HepG2 (cell line): ENCODE results near the gene MRFAP1L1. TPM values are rescaled to one million over a fixed set of nuclear protein-coding genes. Genes with fewer than 3 reads are reported as not detected.
A peak's percentile ranks its signal among the peaks of the same experiment; 100 is the strongest.

ENCODE experiments used
- ARID5B ChIP-seq: IDR thresholded peaks from 2 replicates; pipeline ENCODE4 v1.4.0; 2020; ENCODE audit warnings: mild to moderate bottlenecking, missing genetic modification reagents
- BRCA1 ChIP-seq: sonication (generic); formaldehyde crosslinking; IDR thresholded peaks from 2 replicates; pipeline ENCODE4 v1.4.0; 2020; ENCODE audit warnings: missing genetic modification reagents
- CHD2 ChIP-seq: IDR thresholded peaks from 2 replicates; pipeline ENCODE4 v1.6.1; 2011; ENCODE audit warnings: low read depth, low read length, improper control_type of control experiment
- ERF ChIP-seq: IDR thresholded peaks from 2 replicates; pipeline ENCODE4 v1.6.1; 2018; ENCODE audit warnings: missing biosample characterization, missing genetic modification reagents
- HNRNPUL1 ChIP-seq: fragments of 200-400 bp; formaldehyde crosslinking; IDR thresholded peaks from 2 replicates; pipeline ENCODE4 v1.6.1; 2017; ENCODE audit warnings: low read depth, mild to moderate bottlenecking, low read length, moderate library complexity
- HOXA3 ChIP-seq: sonication (generic); formaldehyde crosslinking; IDR thresholded peaks from 2 replicates; pipeline ENCODE4 v1.5.0; 2020; ENCODE audit warnings: missing genetic modification reagents
- MAF1 ChIP-seq: sonication (generic); formaldehyde crosslinking; IDR thresholded peaks from 2 replicates; pipeline ENCODE4 v1.5.0; 2020; ENCODE audit warnings: missing genetic modification reagents, borderline replicate concordance
- MIER3 ChIP-seq: IDR thresholded peaks from 2 replicates; pipeline ENCODE4 v1.6.1; 2016; ENCODE audit warnings: missing compliant biosample characterization, borderline replicate concordance
- MXD3 ChIP-seq: IDR thresholded peaks from 2 replicates; pipeline ENCODE4 v1.6.1; 2016; ENCODE audit warnings: mild to moderate bottlenecking, missing biosample characterization, missing genetic modification reagents
- NCOR1 ChIP-seq: fragments of 200-600 bp; sonication (generic); IDR thresholded peaks from 2 replicates; pipeline ENCODE4 v1.7.0; 2017; ENCODE audit warnings: antibody characterized with exemption, low read length, borderline replicate concordance
- PAF1 ChIP-seq: IDR thresholded peaks from 2 replicates; pipeline ENCODE4 v1.6.1; 2016; ENCODE audit warnings: missing genetic modification reagents, missing compliant biosample characterization
- RXRB ChIP-seq: IDR thresholded peaks from 2 replicates; pipeline ENCODE4 v1.6.1; 2016; ENCODE audit warnings: borderline replicate concordance, missing genetic modification reagents, missing compliant biosample characterization
- SNAPC2 ChIP-seq: sonication (generic); formaldehyde crosslinking; IDR thresholded peaks from 2 replicates; pipeline ENCODE4 v1.8.1; 2022; ENCODE audit warnings: mild to moderate bottlenecking, missing genetic modification reagents
- SP140L ChIP-seq: sonication (generic); formaldehyde crosslinking; IDR thresholded peaks from 2 replicates; pipeline ENCODE4 v1.4.0; 2020; ENCODE audit warnings: missing genetic modification reagents, borderline replicate concordance
- TBL1XR1 ChIP-seq: fragments of 150-350 bp; IDR thresholded peaks from 2 replicates; pipeline ENCODE4 v1.6.1; 2014; ENCODE audit warnings: borderline replicate concordance, low read length; ENCODE audit not compliant: partially characterized antibody
- TEAD3 ChIP-seq: optimal IDR thresholded peaks from 2 replicates; pipeline ENCODE3; 2016; ENCODE audit warnings: borderline replicate concordance
- TOPORS ChIP-seq: sonication (generic); formaldehyde crosslinking; IDR thresholded peaks from 2 replicates; pipeline ENCODE4 v1.8.0; 2023; ENCODE audit warnings: mild to moderate bottlenecking, missing genetic modification reagents
- ZBTB14 ChIP-seq: sonication (generic); formaldehyde crosslinking; IDR thresholded peaks from 2 replicates; pipeline ENCODE4 v1.4.0; 2020; ENCODE audit warnings: missing genetic modification reagents
- ZMYM3 ChIP-seq: sonication (generic); formaldehyde crosslinking; IDR thresholded peaks from 2 replicates; pipeline ENCODE4 v1.5.1; 2020; ENCODE audit warnings: mild to moderate bottlenecking, missing genetic modification reagents
- ZNF543 ChIP-seq: sonication (generic); formaldehyde crosslinking; IDR thresholded peaks from 2 replicates; pipeline ENCODE4 v1.4.0; 2020; ENCODE audit warnings: mild to moderate bottlenecking, missing genetic modification reagents
- ZNF800 ChIP-seq: sonication (generic); formaldehyde crosslinking; IDR thresholded peaks from 2 replicates; pipeline ENCODE4 v1.4.0; 2020; ENCODE audit warnings: missing genetic modification reagents
- polyA plus RNA-seq, 8 experiments: library from polyadenylated mRNA; depleted of rRNA in 3 of 8; stranded (reverse) in 7 of 8; unstranded in 1 of 8; fragments of >200 nt; fragmentation: Illumina TruSeq in 4 of 8; extraction: Trizol in 4 of 8; gene quantifications; 2 replicates each; pipeline versions ENCODE4 v1.2.1 to v1.2.3, GENCODE V29; 2011 to 2016; ENCODE audit warnings: low read depth in 4 of 8, missing spikeins in 1 of 8, mixed read lengths in 1 of 8; ENCODE audit not compliant: insufficient read depth in 1 of 8
- total RNA-seq, 5 experiments: library from RNA; depleted of rRNA; stranded (reverse); fragments of >200 nt; fragmentation: Illumina TruSeq; extraction: Trizol; gene quantifications; 2 replicates each; pipeline ENCODE4 v1.2.3, GENCODE V29; 2016; ENCODE audit warnings: low read depth in 1 of 5

MRFAP1L1 gene
- total and polyA plus RNA-seq, 2 of the 13 experiments (the other 11 are each of a cell fraction or from before 2014, with no cell fraction given), result 44.8 to 76.6 TPM

GRCh38 chr4:6695660-6696610 is 13.7 kb downstream of the MRFAP1L1 start (continued):
- TF ChIP-seq ERF, result peak; percentile 96
- TF ChIP-seq HNRNPUL1, result no peak
- peak; percentile 81; the same call in 1 of the 2 replicates for TF ChIP-seq ZNF800 (CRISPR knock-in tag)
- peak; percentile 80; the same call in 1 of the 2 replicates for TF ChIP-seq BRCA1
- TF ChIP-seq MAF1 (CRISPR knock-in tag), result no peak
- TF ChIP-seq ZNF543, result no peak
- TF ChIP-seq TOPORS (CRISPR knock-in tag), result 0 out of 2 replicates have a peak, but pooled peaks have one; percentile 51
- TF ChIP-seq CHD2, result no peak
- peak; percentile 96 for TF ChIP-seq RXRB (CRISPR knock-in tag)
- no peak; the same call in 1 of the 2 replicates for TF ChIP-seq MXD3
- peak; percentile 85 for TF ChIP-seq ZMYM3 (CRISPR knock-in tag)
- TF ChIP-seq SP140L (CRISPR knock-in tag), result no peak
- TF ChIP-seq MIER3 (CRISPR knock-in tag), result peak; percentile 91; the same call in 1 of the 2 replicates
- TF ChIP-seq TBL1XR1, result no peak
- TF ChIP-seq NCOR1, result peak; percentile 89; the same call in 1 of the 2 replicates
- no peak for TF ChIP-seq SNAPC2 (CRISPR knock-in tag)
- TF ChIP-seq TEAD3 (CRISPR knock-in tag), result peak; percentile 93
- TF ChIP-seq ZBTB14 (CRISPR knock-in tag), result peak; percentile 75
- TF ChIP-seq HOXA3, result peak; percentile 97
- peak; percentile 96 for TF ChIP-seq ARID5B
- TF ChIP-seq PAF1, result peak; percentile 77
